HepG2 (cell line): ENCODE results near the gene KNL1. TPM values are rescaled to one million over a fixed set of nuclear protein-coding genes. Genes with fewer than 3 reads are reported as not detected.

ENCODE experiments used
- ATF6 ChIP-seq: sonication (generic); formaldehyde crosslinking; conservative IDR thresholded peaks from 2 replicates; pipeline ENCODE4 v1.4.0; 2020; ENCODE audit warnings: missing genetic modification reagents
- CAMTA2 ChIP-seq: sonication (generic); formaldehyde crosslinking; IDR thresholded peaks from 2 replicates; pipeline ENCODE4 v1.4.0; 2020; ENCODE audit warnings: mild to moderate bottlenecking, missing genetic modification reagents, borderline replicate concordance
- FOXJ3 ChIP-seq: sonication (generic); formaldehyde crosslinking; IDR thresholded peaks from 2 replicates; pipeline ENCODE4 v1.4.0; 2020; ENCODE audit warnings: missing genetic modification reagents, mild to moderate bottlenecking, borderline replicate concordance
- GABPB1 ChIP-seq: IDR thresholded peaks from 2 replicates; pipeline ENCODE4 v1.6.1; 2016; ENCODE audit warnings: mild to moderate bottlenecking, missing genetic modification reagents, moderate library complexity, missing compliant biosample characterization
- GMEB1 ChIP-seq: sonication (generic); formaldehyde crosslinking; IDR thresholded peaks from 2 replicates; pipeline ENCODE4 v1.5.1; 2020; ENCODE audit warnings: missing genetic modification reagents, mild to moderate bottlenecking, borderline replicate concordance
- MAF1 ChIP-seq: sonication (generic); formaldehyde crosslinking; IDR thresholded peaks from 2 replicates; pipeline ENCODE4 v1.5.0; 2020; ENCODE audit warnings: missing genetic modification reagents, borderline replicate concordance
- MED1 ChIP-seq: sonication (generic); formaldehyde crosslinking; IDR thresholded peaks from 2 replicates; pipeline ENCODE4 v1.4.0; 2020; ENCODE audit warnings: missing genetic modification reagents
- MTA1 ChIP-seq: sonication (generic); formaldehyde crosslinking; IDR thresholded peaks from 2 replicates; pipeline ENCODE4 v1.4.0; 2020; ENCODE audit warnings: missing genetic modification reagents, mild to moderate bottlenecking, borderline replicate concordance
- PHF20 ChIP-seq: sonication (generic); formaldehyde crosslinking; IDR thresholded peaks from 2 replicates; pipeline ENCODE4 v1.5.0; 2020; ENCODE audit warnings: mild to moderate bottlenecking, missing genetic modification reagents
- RFX3 ChIP-seq: IDR thresholded peaks from 2 replicates; pipeline ENCODE4 v1.6.1; 2016; ENCODE audit warnings: missing biosample characterization, missing genetic modification reagents
- SIX4 ChIP-seq: sonication (generic); formaldehyde crosslinking; IDR thresholded peaks from 2 replicates; pipeline ENCODE4 v1.4.0; 2020; ENCODE audit warnings: missing genetic modification reagents
- SKIL ChIP-seq: sonication (generic); formaldehyde crosslinking; IDR thresholded peaks from 2 replicates; pipeline ENCODE4 v1.8.0; 2022; ENCODE audit warnings: missing genetic modification reagents, mild to moderate bottlenecking, moderate library complexity, borderline replicate concordance
- SNRNP70 ChIP-seq: fragments of 200-400 bp; formaldehyde crosslinking; IDR thresholded peaks from 2 replicates; pipeline ENCODE4 v1.6.1; 2017; ENCODE audit warnings: mild to moderate bottlenecking, low read depth, low read length, moderate library complexity
- ZNF557 ChIP-seq: sonication (generic); formaldehyde crosslinking; IDR thresholded peaks from 2 replicates; pipeline ENCODE4 v1.4.0; 2020; ENCODE audit warnings: missing genetic modification reagents
- ZNF639 ChIP-seq: conservative IDR thresholded peaks from 2 replicates; pipeline ENCODE4 v1.6.1; 2018; ENCODE audit warnings: missing genetic modification reagents
- ZXDC ChIP-seq: sonication (generic); formaldehyde crosslinking; IDR thresholded peaks from 2 replicates; pipeline ENCODE4 v1.5.0; 2020; ENCODE audit warnings: mild to moderate bottlenecking, missing genetic modification reagents
- polyA plus RNA-seq, 8 experiments: library from polyadenylated mRNA; depleted of rRNA in 3 of 8; stranded (reverse) in 7 of 8; unstranded in 1 of 8; fragments of >200 nt; fragmentation: Illumina TruSeq in 4 of 8; extraction: Trizol in 4 of 8; gene quantifications; 2 replicates each; pipeline versions ENCODE4 v1.2.1 to v1.2.3, GENCODE V29; 2011 to 2016; ENCODE audit warnings: low read depth in 4 of 8, missing spikeins in 1 of 8, mixed read lengths in 1 of 8; ENCODE audit not compliant: insufficient read depth in 1 of 8
- total RNA-seq, 5 experiments: library from RNA; depleted of rRNA; stranded (reverse); fragments of >200 nt; fragmentation: Illumina TruSeq; extraction: Trizol; gene quantifications; 2 replicates each; pipeline ENCODE4 v1.2.3, GENCODE V29; 2016; ENCODE audit warnings: low read depth in 1 of 5
- TF ChIP-seq, protein P1 (sequence below): sonication (generic); formaldehyde crosslinking; IDR thresholded peaks from 2 replicates; pipeline ENCODE4 v1.4.0; 2020; ENCODE audit warnings: mild to moderate bottlenecking, missing genetic modification reagents

The KNL1 gene
- total and polyA plus RNA-seq, 2 of the 13 experiments (the other 11 are each of a cell fraction or from before 2014, with no cell fraction given): 8.0 to 21.4 TPM

GRCh38 chr15:40693904-40694687 lies 100.0 kb downstream of the KNL1 start (continued):
- TF ChIP-seq ZNF639 (CRISPR knock-in tag) (no peak), SKIL (CRISPR knock-in tag) (0 out of 2 replicates have a peak, but pooled peaks have one; percentile 39), FOXJ3 (CRISPR knock-in tag) (no peak), RFX3 (no peak), GMEB1 (CRISPR knock-in tag) (no peak), CAMTA2 (CRISPR knock-in tag) (0 out of 2 replicates have a peak, but pooled peaks have one; percentile 44), PHF20 (CRISPR knock-in tag) (no peak), SNRNP70 (no peak), MED1 (no peak), ATF6 (CRISPR knock-in tag) (no peak; the same call in none of the 2 replicates), ZNF557 (CRISPR knock-in tag) (no peak), ZXDC (CRISPR knock-in tag) (no peak), MTA1 (CRISPR knock-in tag) (no peak), GABPB1 (CRISPR knock-in tag) (no peak), SIX4 (no peak), MAF1 (CRISPR knock-in tag) (no peak)
- TF ChIP-seq, protein P1, sequence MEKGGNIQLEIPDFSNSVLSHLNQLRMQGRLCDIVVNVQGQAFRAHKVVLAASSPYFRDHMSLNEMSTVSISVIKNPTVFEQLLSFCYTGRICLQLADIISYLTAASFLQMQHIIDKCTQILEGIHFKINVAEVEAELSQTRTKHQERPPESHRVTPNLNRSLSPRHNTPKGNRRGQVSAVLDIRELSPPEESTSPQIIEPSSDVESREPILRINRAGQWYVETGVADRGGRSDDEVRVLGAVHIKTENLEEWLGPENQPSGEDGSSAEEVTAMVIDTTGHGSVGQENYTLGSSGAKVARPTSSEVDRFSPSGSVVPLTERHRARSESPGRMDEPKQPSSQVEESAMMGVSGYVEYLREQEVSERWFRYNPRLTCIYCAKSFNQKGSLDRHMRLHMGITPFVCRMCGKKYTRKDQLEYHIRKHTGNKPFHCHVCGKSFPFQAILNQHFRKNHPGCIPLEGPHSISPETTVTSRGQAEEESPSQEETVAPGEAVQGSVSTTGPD (CRISPR knock-in tag): peak; percentile 78; the same call in 1 of the 2 replicates
